Measurements from ENCODE around the gene HERC3.

The HERC3 gene

DNA sequence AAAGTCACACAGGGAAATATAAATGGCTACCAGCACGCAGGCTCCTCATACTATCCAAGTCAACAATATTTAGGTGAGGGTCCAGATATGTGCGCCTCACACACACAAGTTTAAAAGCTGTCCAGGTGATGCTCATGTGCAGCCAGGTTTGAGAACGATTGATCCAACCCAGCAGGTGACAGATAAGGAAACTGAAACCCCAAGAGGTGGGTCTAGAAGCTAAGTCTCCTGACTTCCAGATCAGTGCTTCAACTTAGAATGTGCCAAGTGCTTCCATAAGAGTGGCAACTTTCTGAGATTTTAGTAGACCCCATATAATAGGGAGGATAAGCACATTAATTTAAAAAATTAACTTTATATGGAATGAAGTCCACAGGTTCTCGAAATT lies 159.8 kb downstream of the HERC3 start:
- TF ChIP-seq REST (IDR thresholded peaks at IDR 0.05; ENCODE audit: insufficient replicate concordance, low read depth) (no peak), POLR2AphosphoS5 (IDR thresholded peaks at IDR 0.05; ENCODE audit: low read depth) (no peak), GABPA (IDR thresholded peaks at IDR 0.05; ENCODE audit: low read depth) (no peak), SPI1 (IDR thresholded peaks at IDR 0.05; ENCODE audit: borderline replicate concordance, low read depth) (no peak), CTCF (IDR thresholded peaks at IDR 0.05; ENCODE audit: insufficient read depth, low read length) (no peak)
- Histone ChIP-seq H3K27me3 (ENCODE audit: insufficient read depth, poor library complexity, severe bottlenecking) (no peaks in the 10 kb centered on the region), H3K4me3 (replicated peaks; ENCODE audit: insufficient read depth, low read length) (no peak overlapping the region), H3K27ac (replicated peaks) (no peak overlapping the region)
- DNase-seq (ENCODE audit: low read depth in 1 of 2, low spot score in 1 of 2) = no peak

GRCh38 chr4:88752754-88753153 lies 160.5 kb downstream of the HERC3 start:
- no peak overlapping the region for H3K27ac ChIP-seq (replicated peaks)

More at GRCh38 chr4:88752754-88753153, 160.5 kb downstream of the HERC3 start:
- Histone ChIP-seq H3K4me3 (replicated peaks; ENCODE audit: insufficient read depth, low read length) (no peak overlapping the region), H3K27me3 (ENCODE audit: insufficient read depth, poor library complexity, severe bottlenecking) (no peaks in the 10 kb centered on the region)
- DNase-seq (ENCODE audit: low read depth in 1 of 2, low spot score in 1 of 2) = no peak
- no peak for TF ChIP-seq CTCF (IDR thresholded peaks at IDR 0.05; ENCODE audit: insufficient read depth, low read length)
- no peak for TF ChIP-seq REST (IDR thresholded peaks at IDR 0.05; ENCODE audit: insufficient replicate concordance, low read depth)
- no peak for TF ChIP-seq GABPA (IDR thresholded peaks at IDR 0.05; ENCODE audit: low read depth)
- TF ChIP-seq POLR2AphosphoS5 (IDR thresholded peaks at IDR 0.05; ENCODE audit: low read depth) = no peak
- TF ChIP-seq SPI1 (IDR thresholded peaks at IDR 0.05; ENCODE audit: borderline replicate concordance, low read depth) = no peak

Measured in HL-60 (cell line).